Neuronal stem cell (in vitro differentiated cells): ENCODE measurements around the gene IQCK.

Experiments used
- DNase-seq: peaks from one replicate; pipeline ENCODE4 v3.0.0-alpha.2; 2013; ENCODE audit warnings: low spot score
- H2AFZ ChIP-seq: one replicate; pipeline ENCODE4 v1.6.1; 2013; ENCODE audit warnings: mild to moderate bottlenecking, low read length, inconsistent platforms
- H2AK5ac ChIP-seq: 2 replicates; pipeline ENCODE4 v1.6.1; 2013; ENCODE audit warnings: low read depth, mild to moderate bottlenecking, inconsistent platforms, low read length, moderate library complexity, mixed read lengths
- H2BK120ac ChIP-seq: 2 replicates; pipeline ENCODE4 v1.6.1; 2013; ENCODE audit warnings: low read depth, mild to moderate bottlenecking, inconsistent platforms, low read length, moderate library complexity, mixed read lengths
- H2BK12ac ChIP-seq: one replicate; pipeline ENCODE4 v1.6.1; 2013; ENCODE audit warnings: low read length, inconsistent platforms
- H2BK15ac ChIP-seq: 2 replicates; pipeline ENCODE4 v1.6.1; 2013; ENCODE audit warnings: mild to moderate bottlenecking, low read length, inconsistent platforms, mixed read lengths
- H2BK5ac ChIP-seq: one replicate; pipeline ENCODE4 v1.6.1; 2013; ENCODE audit warnings: inconsistent platforms, mild to moderate bottlenecking, low read length, moderate library complexity
- H3K14ac ChIP-seq: one replicate; pipeline ENCODE4 v1.6.1; 2013; ENCODE audit warnings: low read length, inconsistent platforms
- H3K18ac ChIP-seq: 2 replicates; pipeline ENCODE4 v1.6.1; 2013; ENCODE audit warnings: low read length, inconsistent platforms
- H3K23ac ChIP-seq: 2 replicates; pipeline ENCODE4 v1.6.1; 2013; ENCODE audit warnings: low read depth, mild to moderate bottlenecking, mixed read lengths, low read length, inconsistent platforms; ENCODE audit not compliant: poor library complexity
- H3K27ac ChIP-seq: replicated peaks from 3 replicates; pipeline ENCODE4 v1.5.1; 2013; ENCODE audit warnings: low read length, inconsistent platforms
- H3K27me3 ChIP-seq, 3 experiments: 2 replicates each; pipeline ENCODE4 v1.6.1; 2013; ENCODE audit warnings: low read length in 3 of 3, mild to moderate bottlenecking in 2 of 3, inconsistent platforms in 1 of 3, low read depth in 1 of 3, mixed read lengths in 1 of 3, moderate library complexity in 1 of 3; ENCODE audit not compliant: control insufficient read depth in 3 of 3, insufficient read depth in 3 of 3
- H3K36me3 ChIP-seq, 2 donors: replicated peaks in 1 of 2; 2 replicates each; pipeline ENCODE4 v1.6.1; 2013; ENCODE audit warnings: low read length in 2 of 2; ENCODE audit not compliant: control insufficient read depth in 2 of 2, insufficient read depth in 2 of 2
- H3K4ac ChIP-seq: 2 replicates; pipeline ENCODE4 v1.6.1; 2013; ENCODE audit warnings: inconsistent platforms, mild to moderate bottlenecking, low read length, moderate library complexity
- H3K4me1 ChIP-seq, 2 donors: 1 replicate in 1 of 2; 2 replicates in 1 of 2; pipeline ENCODE4 v1.6.1; 2013; ENCODE audit warnings: low read length in 2 of 2, low read depth in 1 of 2; ENCODE audit not compliant: control insufficient read depth in 2 of 2, insufficient read depth in 1 of 2
- H3K4me2 ChIP-seq: one replicate; pipeline ENCODE4 v1.6.1; 2013; ENCODE audit warnings: mild to moderate bottlenecking, low read length, inconsistent platforms; ENCODE audit not compliant: insufficient read depth, poor library complexity, severe bottlenecking
- H3K4me3 ChIP-seq, 2 donors: 2 replicates each; pipeline ENCODE4 v1.5.1; 2013; ENCODE audit warnings: low read length in 2 of 2, mild to moderate bottlenecking in 2 of 2, inconsistent platforms in 1 of 2, moderate library complexity in 1 of 2
- H3K79me1 ChIP-seq: one replicate; pipeline ENCODE4 v1.6.1; 2013; ENCODE audit warnings: low read depth, mild to moderate bottlenecking, inconsistent platforms, low read length, moderate library complexity
- H3K9ac ChIP-seq: one replicate; pipeline ENCODE4 v1.6.1; 2013; ENCODE audit warnings: mild to moderate bottlenecking, low read depth, low read length, inconsistent platforms; ENCODE audit not compliant: poor library complexity
- H3K9me3 ChIP-seq, 2 donors: replicated peaks in 1 of 2; 2 replicates each; pipeline versions ENCODE3 to v1.6.1; 2013; ENCODE audit warnings: low read length in 2 of 2, mild to moderate bottlenecking in 2 of 2, inconsistent platforms in 1 of 2, low read depth in 1 of 2, mixed read lengths in 1 of 2, moderate library complexity in 1 of 2; ENCODE audit not compliant: control insufficient read depth in 2 of 2, insufficient read depth in 1 of 2
- H4K8ac ChIP-seq: one replicate; pipeline ENCODE4 v1.6.1; 2013; ENCODE audit warnings: low read depth, mild to moderate bottlenecking, inconsistent platforms, low read length, moderate library complexity
- H4K91ac ChIP-seq: one replicate; pipeline ENCODE4 v1.6.1; 2013; ENCODE audit warnings: low read length, low read depth, mild to moderate bottlenecking, inconsistent platforms; ENCODE audit not compliant: poor library complexity
- WGBS, 2 donors: extraction: QIAGEN DNeasy Blood & Tissue Kit; methylation state at CpG; one replicate each; pipeline ENCODE4 v1.1.7; 2013; ENCODE audit warnings: missing lambda C conversion rate in 2 of 2, mixed read lengths in 1 of 2; ENCODE audit not compliant: insufficient read length in 2 of 2, insufficient replicate concordance in 1 of 2; ENCODE audit errors: extremely low coverage in 2 of 2; 5-methylcytosine and 5-hydroxymethylcytosine counted together

IQCK gene

GRCh38 chr16:19802612-19803011 lies 84.5 kb downstream of the IQCK start:
- H3K79me1 ChIP-seq = peaks cover 1% of the 10 kb centered on the region
- peaks cover 0 to 3% (median 0%) of the 10 kb centered on the region in 3 experiments for H3K27me3 ChIP-seq
- H3K14ac ChIP-seq = no peak overlapping the region
- no peak overlapping the region for H2BK5ac ChIP-seq
- H3K18ac ChIP-seq = no peak overlapping the region
- H2BK12ac ChIP-seq = no peak overlapping the region
- H2BK120ac ChIP-seq = no peak overlapping the region
- no peak overlapping the region for H3K27ac ChIP-seq
- H3K9me3 ChIP-seq = peaks cover 7 to 19% of the 10 kb centered on the region in 2 donors
- H3K4me1 ChIP-seq = no peaks in the 10 kb centered on the region
- no peak overlapping the region for H3K4me2 ChIP-seq
- H4K8ac ChIP-seq = no peak overlapping the region
- no peak overlapping the region for H2AFZ ChIP-seq
- no peak overlapping the region for H4K91ac ChIP-seq
- no peak overlapping the region for H3K9ac ChIP-seq
- H3K23ac ChIP-seq = no peak overlapping the region
- H2AK5ac ChIP-seq = no peak overlapping the region
- no peak overlapping the region for H3K4ac ChIP-seq
- DNase-seq = no peak
- H3K36me3 ChIP-seq = peaks cover 0 to 1% of the 10 kb centered on the region in 2 donors
- no peak overlapping the region for H2BK15ac ChIP-seq
- no peak overlapping the region for H3K4me3 ChIP-seq
- no CpG with 5 or more reads among the region's 8 CpGs for WGBS, 2 donors

GRCh38 chr16:19804538-19805323 lies 86.7 kb downstream of the IQCK start:
- WGBS, 2 donors = no CpG with 5 or more reads among the region's 10 CpGs
- H2BK120ac ChIP-seq = no peak overlapping the region
- no peak overlapping the region for H4K8ac ChIP-seq
- peaks cover 7 to 19% of the 10 kb centered on the region in 2 donors for H3K9me3 ChIP-seq
- H3K4me3 ChIP-seq = no peak overlapping the region
- peaks cover 0 to 1% of the 10 kb centered on the region in 2 donors for H3K36me3 ChIP-seq
- peaks cover 0 to 2% of the 10 kb centered on the region in 2 donors for H3K4me1 ChIP-seq
- H3K23ac ChIP-seq = no peak overlapping the region
- no peak overlapping the region for H2BK12ac ChIP-seq
- H2AK5ac ChIP-seq = no peak overlapping the region
- no peak overlapping the region for H3K4me2 ChIP-seq
- H2BK5ac ChIP-seq = no peak overlapping the region
- no peak overlapping the region for H3K27ac ChIP-seq
- no peak overlapping the region for H3K4ac ChIP-seq
- no peak for DNase-seq
- H3K79me1 ChIP-seq = peaks cover 1% of the 10 kb centered on the region
- peaks cover 0 to 3% (median 0%) of the 10 kb centered on the region in 3 experiments for H3K27me3 ChIP-seq
- H3K18ac ChIP-seq = no peak overlapping the region
- no peak overlapping the region for H3K14ac ChIP-seq
- no peak overlapping the region for H2AFZ ChIP-seq
- H3K9ac ChIP-seq = no peak overlapping the region
- no peak overlapping the region for H4K91ac ChIP-seq
- H2BK15ac ChIP-seq = no peak overlapping the region

- no peak overlapping the region for H2BK120ac ChIP-seq
- H3K79me1 ChIP-seq = peaks cover 1% of the 10 kb centered on the region
- H3K4me2 ChIP-seq = no peak overlapping the region
- WGBS, 2 donors = no CpG with 5 or more reads among the region's 4 CpGs
- H2BK5ac ChIP-seq = no peak overlapping the region
- peaks cover 0 to 3% (median 0%) of the 10 kb centered on the region in 3 experiments for H3K27me3 ChIP-seq
- no peak overlapping the region for H2AK5ac ChIP-seq
- H3K18ac ChIP-seq = no peak overlapping the region
- peaks cover 7 to 19% of the 10 kb centered on the region in 2 donors for H3K9me3 ChIP-seq
- H3K4me3 ChIP-seq = no peak overlapping the region
- H2BK12ac ChIP-seq = no peak overlapping the region
- H4K91ac ChIP-seq = no peak overlapping the region
- no peak overlapping the region for H4K8ac ChIP-seq
- H3K9ac ChIP-seq = no peak overlapping the region
- no peak for DNase-seq
- H3K4ac ChIP-seq = no peak overlapping the region
- H2AFZ ChIP-seq = no peak overlapping the region
- H3K27ac ChIP-seq = no peak overlapping the region
- peaks cover 0 to 1% of the 10 kb centered on the region in 2 donors for H3K36me3 ChIP-seq
- H2BK15ac ChIP-seq = no peak overlapping the region
- peaks cover 0 to 2% of the 10 kb centered on the region in 2 donors for H3K4me1 ChIP-seq
- no peak overlapping the region for H3K14ac ChIP-seq
- no peak overlapping the region for H3K23ac ChIP-seq
Observed at GRCh38 chr16:19805459-19806162, 87.5 kb downstream of the IQCK start.

DNA sequence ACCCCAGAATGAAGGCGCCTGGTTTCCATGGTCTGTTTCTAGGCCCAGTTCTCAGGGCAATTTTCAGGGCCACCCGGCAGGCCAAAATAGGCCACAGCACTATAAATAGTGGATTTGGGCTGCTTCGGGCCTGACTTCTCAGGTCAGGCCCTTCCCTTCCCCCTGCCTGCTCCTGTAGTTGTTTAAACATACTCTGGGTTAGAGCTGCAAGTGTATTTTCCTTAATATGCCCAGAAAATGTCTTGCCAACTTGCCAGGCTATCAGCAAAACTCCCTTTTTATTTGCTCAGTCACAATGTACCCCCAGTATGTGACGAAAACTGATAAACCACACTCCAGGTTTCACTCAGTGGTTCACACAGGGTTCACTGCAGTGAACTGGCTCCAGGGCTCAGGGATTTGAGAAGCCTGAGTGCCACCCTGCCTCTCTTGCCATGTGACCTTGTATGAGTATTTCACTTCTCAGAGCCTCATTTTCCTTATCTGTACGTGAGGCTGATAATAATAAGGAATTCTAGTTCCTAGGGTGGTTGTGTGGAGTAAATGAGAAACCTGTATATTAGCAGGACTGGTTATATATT lies 90.1 kb downstream of the IQCK start:
- H3K36me3 ChIP-seq = peaks cover 0 to 1% of the 10 kb centered on the region in 2 donors
- H3K23ac ChIP-seq = no peak overlapping the region
- H2BK5ac ChIP-seq = no peak overlapping the region
- peaks cover 0 to 3% (median 0%) of the 10 kb centered on the region in 3 experiments for H3K27me3 ChIP-seq
- DNase-seq = no peak
- H3K18ac ChIP-seq = no peak overlapping the region
- H2BK15ac ChIP-seq = no peak overlapping the region
- no peak overlapping the region for H2BK12ac ChIP-seq
- H4K91ac ChIP-seq = no peak overlapping the region
- H2AK5ac ChIP-seq = no peak overlapping the region
- H3K4ac ChIP-seq = no peak overlapping the region
- H4K8ac ChIP-seq = no peak overlapping the region
- peaks cover 1% of the 10 kb centered on the region for H3K79me1 ChIP-seq
- no peak overlapping the region for H3K4me3 ChIP-seq
- H3K4me2 ChIP-seq = no peak overlapping the region
- no peak overlapping the region for H3K9ac ChIP-seq
- no peak overlapping the region for H2BK120ac ChIP-seq
- no CpG with 5 or more reads among the region's 5 CpGs for WGBS, 2 donors
- H3K4me1 ChIP-seq = peaks cover 0 to 2% of the 10 kb centered on the region in 2 donors
- no peak overlapping the region for H2AFZ ChIP-seq
- no peak overlapping the region for H3K14ac ChIP-seq
- H3K27ac ChIP-seq = no peak overlapping the region
- peaks cover 11 to 23% of the 10 kb centered on the region in 2 donors for H3K9me3 ChIP-seq
